ENCODE results near the gene FXYD5.

Gene FXYD5

DNA sequence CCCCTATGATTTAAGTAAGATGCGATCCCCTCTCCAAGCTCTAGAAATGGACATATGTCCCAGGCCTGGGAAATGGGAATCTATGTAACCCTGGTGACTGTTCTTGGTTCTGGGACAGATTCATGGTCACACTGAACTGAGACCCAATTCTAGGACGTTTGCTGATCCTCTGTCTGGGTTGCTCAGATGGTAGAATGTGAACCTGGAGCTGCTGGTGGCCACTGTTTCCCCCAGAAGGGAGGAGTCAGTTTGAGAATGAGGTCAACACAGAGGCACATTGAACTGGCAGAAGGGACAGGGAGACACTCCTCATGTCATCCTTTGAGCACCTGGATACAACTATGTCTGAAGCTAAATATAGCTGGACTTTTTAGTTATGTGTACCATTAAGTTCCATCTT lies 44.9 kb downstream of the FXYD5 start:
- no peaks in the 10 kb centered on the region for H3K9me3 ChIP-seq (ENCODE audit: control insufficient read depth, insufficient read depth, low read length)
- peaks cover 7% of the 10 kb centered on the region for H3K4me1 ChIP-seq (ENCODE audit: control insufficient read depth, low read length)
- TF ChIP-seq EZH2phosphoT487 (IDR thresholded peaks at IDR 0.05; ENCODE audit: borderline replicate concordance, low read length): no peak
- no peaks in the 10 kb centered on the region for H3K79me2 ChIP-seq (ENCODE audit: control insufficient read depth, low read length)
- peaks cover 22% of the 10 kb centered on the region for H3K27me3 ChIP-seq (ENCODE audit: control insufficient read depth, low read length)
- no peak overlapping the region for H3K4me2 ChIP-seq (ENCODE audit: low read length)
- no peak overlapping the region for H3K27ac ChIP-seq (ENCODE audit: low read depth, low read length)
- H3K4me3 ChIP-seq (ENCODE audit: low read length): no peak overlapping the region
- no peaks in the 10 kb centered on the region for H3K36me3 ChIP-seq (ENCODE audit: control insufficient read depth, low read length)
- H3K9me2 ChIP-seq (replicated peaks; ENCODE audit: control insufficient read depth, low read length): no peaks in the 10 kb centered on the region
- no peaks in the 10 kb centered on the region for H3F3A ChIP-seq (ENCODE audit: control insufficient read depth, insufficient read depth)
- H4K20me1 ChIP-seq (ENCODE audit: control insufficient read depth, insufficient read depth, low read depth, low read length): no peaks in the 10 kb centered on the region

DNA sequence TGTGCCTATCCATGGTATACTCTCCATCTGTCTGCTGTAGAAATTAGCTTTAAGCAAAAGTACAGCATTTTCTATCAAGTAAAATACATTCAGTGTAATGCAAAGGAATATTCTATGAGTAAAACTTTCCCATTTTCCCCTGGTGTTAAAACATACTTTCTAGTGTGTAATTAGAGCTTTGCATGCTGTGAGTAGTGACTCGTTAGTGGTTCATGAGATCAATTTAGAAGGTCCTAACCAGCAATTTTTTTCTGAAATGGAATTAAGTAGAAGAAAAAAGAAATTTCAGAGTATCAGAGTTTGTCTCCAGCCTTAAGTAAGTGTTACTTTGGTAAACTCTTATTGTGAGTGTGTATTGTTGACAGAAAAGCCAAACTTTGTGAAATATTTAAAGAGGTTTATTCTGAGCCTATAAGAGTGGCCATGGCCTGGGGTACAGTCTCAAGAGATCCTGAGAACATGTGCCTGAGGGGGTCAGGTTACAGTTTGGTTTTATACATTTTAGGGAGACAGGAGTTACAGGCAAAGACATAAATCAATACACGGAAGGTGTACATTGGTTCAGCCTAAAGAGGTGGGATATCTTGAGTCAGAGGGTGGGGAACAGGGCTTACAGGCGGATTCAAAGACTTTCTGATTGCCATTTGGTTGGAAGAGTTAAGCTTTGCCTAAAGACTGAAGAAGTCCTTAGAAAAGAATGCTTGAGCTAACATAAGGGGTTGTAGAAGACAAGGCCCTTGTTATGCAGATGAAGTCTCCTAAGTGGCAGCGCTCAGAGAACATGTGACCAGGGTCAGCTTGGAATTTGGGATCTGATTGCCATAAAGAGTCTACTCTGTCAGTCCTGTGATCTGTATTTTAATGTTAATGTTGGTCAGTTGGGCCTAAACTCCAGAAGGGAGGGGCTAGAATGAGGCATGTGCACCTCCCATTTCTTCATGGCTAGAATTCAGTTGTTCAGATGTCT lies 48.5 kb downstream of the FXYD5 start:
- H3K4me1 ChIP-seq (ENCODE audit: control insufficient read depth, low read length): peaks cover 42% of the 10 kb centered on the region
- peaks cover 9% of the 10 kb centered on the region for H3K27me3 ChIP-seq (ENCODE audit: control insufficient read depth, low read length)
- H3K27ac ChIP-seq (ENCODE audit: low read depth, low read length): no peak overlapping the region
- TF ChIP-seq EZH2phosphoT487 (IDR thresholded peaks at IDR 0.05; ENCODE audit: borderline replicate concordance, low read length): no peak
- TF ChIP-seq, protein P1, sequence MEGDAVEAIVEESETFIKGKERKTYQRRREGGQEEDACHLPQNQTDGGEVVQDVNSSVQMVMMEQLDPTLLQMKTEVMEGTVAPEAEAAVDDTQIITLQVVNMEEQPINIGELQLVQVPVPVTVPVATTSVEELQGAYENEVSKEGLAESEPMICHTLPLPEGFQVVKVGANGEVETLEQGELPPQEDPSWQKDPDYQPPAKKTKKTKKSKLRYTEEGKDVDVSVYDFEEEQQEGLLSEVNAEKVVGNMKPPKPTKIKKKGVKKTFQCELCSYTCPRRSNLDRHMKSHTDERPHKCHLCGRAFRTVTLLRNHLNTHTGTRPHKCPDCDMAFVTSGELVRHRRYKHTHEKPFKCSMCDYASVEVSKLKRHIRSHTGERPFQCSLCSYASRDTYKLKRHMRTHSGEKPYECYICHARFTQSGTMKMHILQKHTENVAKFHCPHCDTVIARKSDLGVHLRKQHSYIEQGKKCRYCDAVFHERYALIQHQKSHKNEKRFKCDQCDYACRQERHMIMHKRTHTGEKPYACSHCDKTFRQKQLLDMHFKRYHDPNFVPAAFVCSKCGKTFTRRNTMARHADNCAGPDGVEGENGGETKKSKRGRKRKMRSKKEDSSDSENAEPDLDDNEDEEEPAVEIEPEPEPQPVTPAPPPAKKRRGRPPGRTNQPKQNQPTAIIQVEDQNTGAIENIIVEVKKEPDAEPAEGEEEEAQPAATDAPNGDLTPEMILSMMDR (IDR thresholded peaks at IDR 0.05; ENCODE audit: low read depth, low read length, poor library complexity, severe bottlenecking): no peak
- H4K20me1 ChIP-seq (ENCODE audit: control insufficient read depth, insufficient read depth, low read depth, low read length): no peaks in the 10 kb centered on the region
- H3K9me3 ChIP-seq (ENCODE audit: control insufficient read depth, insufficient read depth, low read length): no peaks in the 10 kb centered on the region
- no peak overlapping the region for H3K4me2 ChIP-seq (ENCODE audit: low read length)
- H3F3A ChIP-seq (ENCODE audit: control insufficient read depth, insufficient read depth): peaks cover 17% of the 10 kb centered on the region
- H3K9me2 ChIP-seq (replicated peaks; ENCODE audit: control insufficient read depth, low read length): no peaks in the 10 kb centered on the region
- no peaks in the 10 kb centered on the region for H3K79me2 ChIP-seq (ENCODE audit: control insufficient read depth, low read length)
- peaks cover 3% of the 10 kb centered on the region; the same call in 1 of the 2 replicates for H3K36me3 ChIP-seq (ENCODE audit: control insufficient read depth, low read length)
- no peak overlapping the region for H3K4me3 ChIP-seq (ENCODE audit: low read length)

DNA sequence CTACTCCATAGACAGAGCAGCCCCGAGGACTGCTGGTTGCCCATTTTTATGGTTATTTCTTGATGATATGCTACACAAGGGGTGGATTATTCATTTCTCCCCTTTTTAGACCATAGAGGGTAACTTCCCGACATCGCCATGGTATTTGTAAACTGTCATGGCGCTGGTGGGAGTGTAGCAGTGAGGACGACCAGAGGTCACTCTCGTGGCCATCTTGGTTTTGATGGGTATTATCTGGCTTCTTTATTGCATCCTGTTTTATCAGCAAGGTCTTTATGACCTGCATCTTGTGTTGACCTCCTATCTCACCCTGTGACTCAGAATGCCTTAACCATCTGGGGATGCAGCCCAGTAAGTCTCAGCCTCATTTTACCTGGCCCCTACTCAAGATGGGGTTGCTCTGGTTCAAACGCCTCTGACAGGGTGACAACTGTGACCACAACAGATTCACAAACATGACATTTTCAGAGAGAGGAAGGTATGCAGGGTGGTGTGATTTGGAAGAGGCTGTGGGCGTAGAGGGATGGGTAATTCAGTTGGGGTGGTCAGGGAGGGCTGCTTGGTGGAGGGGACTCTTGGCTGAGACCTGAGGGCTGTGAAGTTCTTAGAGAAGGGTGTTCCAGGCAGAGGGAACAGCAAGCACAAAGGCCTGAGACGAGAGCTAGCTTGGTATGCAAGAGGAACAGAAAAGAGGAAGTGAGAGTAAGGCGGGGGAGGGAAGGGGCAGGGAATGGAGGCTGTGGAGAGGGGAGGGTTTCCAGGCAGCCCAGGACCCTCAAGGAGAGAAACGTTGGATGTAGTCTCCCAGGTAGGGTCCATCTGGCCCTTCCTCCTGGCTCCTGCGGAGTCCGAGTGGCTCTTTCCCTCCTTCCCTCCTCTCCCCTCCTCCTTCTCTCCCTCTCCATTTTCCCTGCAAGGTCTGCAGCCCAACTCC lies 50.5 kb downstream of the FXYD5 start:
- H3K79me2 ChIP-seq (ENCODE audit: control insufficient read depth, low read length): no peaks in the 10 kb centered on the region
- TF ChIP-seq, protein P1 (IDR thresholded peaks at IDR 0.05; ENCODE audit: low read depth, low read length, poor library complexity, severe bottlenecking): no peak
- no peak for TF ChIP-seq EZH2phosphoT487 (IDR thresholded peaks at IDR 0.05; ENCODE audit: borderline replicate concordance, low read length)
- no peaks in the 10 kb centered on the region for H3K9me3 ChIP-seq (ENCODE audit: control insufficient read depth, insufficient read depth, low read length)
- H3K4me2 ChIP-seq (ENCODE audit: low read length): peak overlapping the region; percentile 65
- H3K27ac ChIP-seq (ENCODE audit: low read depth, low read length): peak overlapping the region; percentile 80
- H3K36me3 ChIP-seq (ENCODE audit: control insufficient read depth, low read length): peaks cover 3% of the 10 kb centered on the region; the same call in 1 of the 2 replicates
- no peaks in the 10 kb centered on the region for H3K27me3 ChIP-seq (ENCODE audit: control insufficient read depth, low read length)
- peaks cover 47% of the 10 kb centered on the region for H3K4me1 ChIP-seq (ENCODE audit: control insufficient read depth, low read length)
- H3K9me2 ChIP-seq (replicated peaks; ENCODE audit: control insufficient read depth, low read length): no peaks in the 10 kb centered on the region
- no peaks in the 10 kb centered on the region for H4K20me1 ChIP-seq (ENCODE audit: control insufficient read depth, insufficient read depth, low read depth, low read length)
- H3K4me3 ChIP-seq (ENCODE audit: low read length): peak overlapping the region; percentile 58
- H3F3A ChIP-seq (ENCODE audit: control insufficient read depth, insufficient read depth): peaks cover 21% of the 10 kb centered on the region
